IPS-15b (cell line): Measurements from ENCODE around the gene SYNGR4.
A peak's percentile ranks its signal among the peaks of the same experiment; 100 is the strongest.

Experiments used
- H3K27me3 ChIP-seq: one replicate; pipeline ENCODE4 v1.6.1; 2013; ENCODE audit warnings: low read length; ENCODE audit not compliant: control insufficient read depth, insufficient read depth
- H3K36me3 ChIP-seq: one replicate; pipeline ENCODE4 v1.6.1; 2013; ENCODE audit warnings: low read length; ENCODE audit not compliant: control insufficient read depth, insufficient read depth
- H3K4me1 ChIP-seq: one replicate; pipeline ENCODE4 v1.6.1; 2013; ENCODE audit warnings: mild to moderate bottlenecking, low read length; ENCODE audit not compliant: control insufficient read depth, insufficient read depth
- H3K4me3 ChIP-seq: one replicate; pipeline ENCODE4 v1.5.1; 2013; ENCODE audit warnings: low read depth, low read length
- H3K9ac ChIP-seq: one replicate; pipeline ENCODE4 v1.6.1; 2013; ENCODE audit warnings: low read depth, mild to moderate bottlenecking, low read length
- H3K9me3 ChIP-seq: one replicate; pipeline ENCODE4 v1.6.1; 2013; ENCODE audit warnings: mild to moderate bottlenecking, low read length; ENCODE audit not compliant: control insufficient read depth, insufficient read depth

The SYNGR4 gene

GRCh38 chr19:48394331-48395169, 30.4 kb downstream of the SYNGR4 start:
- Histone ChIP-seq H3K9ac (no peak overlapping the region), H3K4me3 (peak overlapping the region; percentile 52), H3K27me3 (peaks cover 45% of the 10 kb centered on the region), H3K4me1 (peaks cover 4% of the 10 kb centered on the region), H3K36me3 (peaks cover 2% of the 10 kb centered on the region), H3K9me3 (no peaks in the 10 kb centered on the region)

GRCh38 chr19:48395170-48395455, 30.9 kb downstream of the SYNGR4 start:
- Histone ChIP-seq H3K4me1 (peaks cover 4% of the 10 kb centered on the region), H3K27me3 (peaks cover 45% of the 10 kb centered on the region), H3K9me3 (no peaks in the 10 kb centered on the region), H3K4me3 (peak overlapping the region; percentile 50), H3K36me3 (no peaks in the 10 kb centered on the region), H3K9ac (no peak overlapping the region)

GRCh38 chr19:48395499-48395898, 31.3 kb downstream of the SYNGR4 start:
- H3K9ac ChIP-seq = no peak overlapping the region
- H3K36me3 ChIP-seq = no peaks in the 10 kb centered on the region
- no peaks in the 10 kb centered on the region for H3K9me3 ChIP-seq
- H3K4me1 ChIP-seq = peaks cover 4% of the 10 kb centered on the region
- peaks cover 45% of the 10 kb centered on the region for H3K27me3 ChIP-seq
- peak overlapping the region; percentile 50 for H3K4me3 ChIP-seq

- H3K4me1 ChIP-seq = peaks cover 8% of the 10 kb centered on the region
- H3K27me3 ChIP-seq = peaks cover 45% of the 10 kb centered on the region
- no peak overlapping the region for H3K9ac ChIP-seq
- H3K4me3 ChIP-seq = peak overlapping the region; percentile 50
- H3K36me3 ChIP-seq = no peaks in the 10 kb centered on the region
- H3K9me3 ChIP-seq = no peaks in the 10 kb centered on the region
These were observed 32.1 kb downstream of the SYNGR4 start for GRCh38 chr19:48396016-48396823.

- Histone ChIP-seq H3K4me3 (no peak overlapping the region), H3K9me3 (no peaks in the 10 kb centered on the region), H3K4me1 (peaks cover 8% of the 10 kb centered on the region), H3K36me3 (no peaks in the 10 kb centered on the region), H3K27me3 (peaks cover 45% of the 10 kb centered on the region), H3K9ac (no peak overlapping the region)
These were observed 32.6 kb downstream of the SYNGR4 start for GRCh38 chr19:48396824-48397176.

GRCh38 chr19:48397263-48398101, 33.3 kb downstream of the SYNGR4 start:
- H3K9ac ChIP-seq = no peak overlapping the region
- peaks cover 45% of the 10 kb centered on the region for H3K27me3 ChIP-seq
- no peaks in the 10 kb centered on the region for H3K9me3 ChIP-seq
- H3K4me1 ChIP-seq = peaks cover 8% of the 10 kb centered on the region
- H3K4me3 ChIP-seq = peak overlapping the region; percentile 77
- H3K36me3 ChIP-seq = no peaks in the 10 kb centered on the region

- no peak overlapping the region for H3K9ac ChIP-seq
- peaks cover 42% of the 10 kb centered on the region for H3K27me3 ChIP-seq
- H3K36me3 ChIP-seq = no peaks in the 10 kb centered on the region
- H3K9me3 ChIP-seq = no peaks in the 10 kb centered on the region
- H3K4me1 ChIP-seq = peaks cover 8% of the 10 kb centered on the region
- H3K4me3 ChIP-seq = peak overlapping the region; percentile 77
These were observed 33.9 kb downstream of the SYNGR4 start for GRCh38 chr19:48398102-48398374.

GRCh38 chr19:48398375-48399235, 34.4 kb downstream of the SYNGR4 start:
- peaks cover 12% of the 10 kb centered on the region for H3K4me1 ChIP-seq
- H3K9ac ChIP-seq = peak overlapping the region; percentile 70
- peak overlapping the region; percentile 95 for H3K4me3 ChIP-seq
- H3K9me3 ChIP-seq = no peaks in the 10 kb centered on the region
- H3K36me3 ChIP-seq = no peaks in the 10 kb centered on the region
- peaks cover 42% of the 10 kb centered on the region for H3K27me3 ChIP-seq

- Histone ChIP-seq H3K27me3 (peaks cover 30% of the 10 kb centered on the region), H3K36me3 (no peaks in the 10 kb centered on the region), H3K4me3 (peak overlapping the region; percentile 58), H3K4me1 (peaks cover 12% of the 10 kb centered on the region), H3K9me3 (no peaks in the 10 kb centered on the region), H3K9ac (no peak overlapping the region)
These were observed 36.0 kb downstream of the SYNGR4 start for GRCh38 chr19:48400018-48400742.

GRCh38 chr19:48401287-48401686, 37.1 kb downstream of the SYNGR4 start:
- peaks cover 18% of the 10 kb centered on the region for H3K27me3 ChIP-seq
- H3K9me3 ChIP-seq = no peaks in the 10 kb centered on the region
- no peak overlapping the region for H3K9ac ChIP-seq
- H3K4me3 ChIP-seq = no peak overlapping the region
- peaks cover 12% of the 10 kb centered on the region for H3K4me1 ChIP-seq
- H3K36me3 ChIP-seq = no peaks in the 10 kb centered on the region
